Hematopoietic multipotent progenitor cell treated with erythropoietin and hydrocortisone succinate and interleukin-3 and kit ligand, for 6 days (in vitro differentiated cells): Measurements from ENCODE around the gene MARVELD3.

Experiments
- DNase-seq: peaks from one replicate; pipeline ENCODE4 v3.0.0-alpha.2; 2015

Gene MARVELD3

GRCh38 chr16:71623597-71623996 lies 2.4 kb upstream of the MARVELD3 start:
- no peak for DNase-seq

DNA sequence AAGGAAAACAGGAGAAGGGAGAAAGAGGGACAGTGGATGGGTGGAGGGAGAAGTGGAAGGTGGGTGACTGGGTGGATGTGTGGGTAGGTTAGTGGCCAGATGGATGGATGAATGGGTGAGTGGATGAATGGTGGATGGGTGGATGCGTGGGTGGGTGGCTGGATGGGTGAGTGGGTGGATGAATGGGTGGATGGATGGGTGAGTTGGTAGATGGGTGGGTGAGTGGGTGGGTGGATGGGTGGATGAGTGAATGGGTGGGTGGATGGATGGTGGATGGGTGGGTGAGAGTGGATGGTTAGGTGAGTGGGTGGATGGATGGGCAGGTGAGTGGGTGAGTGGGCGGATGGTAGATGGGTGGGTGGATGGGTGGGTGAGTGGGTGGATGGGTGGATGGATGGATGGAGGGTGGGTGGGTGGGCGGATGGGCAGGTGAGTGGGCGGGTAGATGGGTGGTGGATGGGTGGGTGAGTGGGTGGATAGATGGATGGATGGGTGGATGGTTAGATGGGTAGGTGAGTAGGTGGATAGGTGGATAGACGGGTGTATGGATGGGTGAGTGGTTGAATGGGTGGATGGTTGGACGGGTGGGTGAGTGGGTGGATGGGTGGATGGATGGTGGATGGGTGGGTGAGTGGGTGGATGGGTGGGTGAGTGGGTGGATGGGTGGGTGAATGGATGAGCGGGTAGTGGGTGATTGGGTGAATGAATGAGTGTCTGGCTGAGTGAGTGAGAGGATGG lies 702 bp upstream of the MARVELD3 start:
- DNase-seq = no peak

GRCh38 chr16:71626858-71627213 lies 852 bp downstream of the MARVELD3 start:
- DNase-seq = no peak

DNA sequence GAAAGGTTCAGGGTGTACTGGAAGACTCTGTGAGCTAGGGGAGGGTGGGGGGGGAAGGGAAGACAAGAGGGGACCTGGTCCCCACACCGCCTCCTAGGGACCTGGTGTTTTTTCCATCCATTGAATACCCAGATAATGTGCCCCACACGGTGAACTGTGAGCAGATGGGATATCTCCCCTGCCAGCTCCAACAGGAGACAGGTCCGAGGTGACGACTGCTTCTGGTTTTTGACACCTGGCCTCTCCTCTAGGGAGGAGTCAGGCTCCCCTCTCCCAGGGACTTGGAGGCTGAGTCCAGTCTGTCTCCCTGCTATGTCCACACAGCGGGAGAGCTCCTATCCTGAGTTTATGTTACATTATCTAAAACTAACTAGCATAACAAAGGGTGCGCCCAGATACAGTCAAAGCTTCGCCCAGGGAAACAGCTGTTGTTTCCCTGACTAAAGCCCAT lies 1.8 kb downstream of the MARVELD3 start:
- DNase-seq = no peak

- DNase-seq = no peak
Measured at GRCh38 chr16:71628810-71629209, 2.8 kb downstream of the MARVELD3 start.

GRCh38 chr16:71629278-71630016 lies 3.5 kb downstream of the MARVELD3 start:
- no peak for DNase-seq

DNA sequence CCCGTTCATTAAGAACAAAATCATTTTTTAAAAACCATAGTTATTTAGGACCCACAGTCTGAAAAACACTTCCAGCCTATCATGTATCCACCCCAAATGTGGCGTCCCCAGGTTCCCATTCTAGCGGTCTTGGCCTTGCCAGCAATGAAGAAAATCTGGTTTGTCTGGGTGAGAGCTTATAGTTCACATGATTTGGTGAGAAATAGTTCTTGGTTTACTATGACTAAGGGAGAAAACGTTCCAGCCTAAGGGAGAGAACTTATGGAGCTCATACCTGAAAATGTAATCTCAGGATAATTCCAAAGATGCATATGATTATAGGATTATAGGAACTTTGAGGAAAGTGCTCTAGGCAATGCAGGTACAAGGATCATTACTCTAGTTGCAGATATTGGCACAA lies 4.8 kb downstream of the MARVELD3 start:
- no peak for DNase-seq

DNA sequence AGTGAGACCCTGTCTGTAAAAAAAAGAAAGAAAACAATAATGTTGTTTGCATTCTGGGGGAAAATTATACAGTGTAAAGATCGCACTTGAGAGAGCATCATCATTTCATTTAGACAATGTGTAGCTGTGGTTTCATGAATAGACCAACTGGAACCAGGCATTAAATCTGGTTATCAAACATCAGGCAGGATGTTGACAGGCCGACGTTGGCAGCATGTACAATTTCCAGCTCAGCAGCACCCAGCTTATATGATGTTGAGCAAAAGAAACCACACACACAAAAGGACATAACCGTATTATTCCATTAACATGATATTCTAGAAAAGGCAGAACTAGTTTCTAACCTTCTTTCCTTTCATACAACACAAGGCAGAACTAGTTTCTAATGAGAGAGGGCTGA lies 5.8 kb downstream of the MARVELD3 start:
- DNase-seq = no peak

DNA sequence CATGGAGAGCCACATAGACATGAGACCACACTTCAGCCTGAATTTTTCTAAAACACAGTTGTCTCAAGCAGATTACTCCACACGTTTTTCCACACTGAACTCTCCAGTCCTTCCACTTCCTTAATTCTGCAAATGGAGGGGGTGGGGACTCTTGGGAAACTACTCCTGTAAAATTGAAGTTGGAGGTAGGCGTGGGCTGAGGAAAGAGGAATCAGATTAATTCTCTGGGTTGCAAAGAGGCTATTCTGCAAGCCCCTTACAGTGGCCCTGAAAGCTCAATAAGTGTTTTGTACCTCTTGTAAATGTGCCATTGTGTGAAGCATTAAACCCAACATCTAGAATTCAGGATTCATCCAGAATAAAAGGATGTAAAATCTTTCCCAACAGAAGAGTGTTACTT lies 9.6 kb downstream of the MARVELD3 start:
- no peak for DNase-seq

DNA sequence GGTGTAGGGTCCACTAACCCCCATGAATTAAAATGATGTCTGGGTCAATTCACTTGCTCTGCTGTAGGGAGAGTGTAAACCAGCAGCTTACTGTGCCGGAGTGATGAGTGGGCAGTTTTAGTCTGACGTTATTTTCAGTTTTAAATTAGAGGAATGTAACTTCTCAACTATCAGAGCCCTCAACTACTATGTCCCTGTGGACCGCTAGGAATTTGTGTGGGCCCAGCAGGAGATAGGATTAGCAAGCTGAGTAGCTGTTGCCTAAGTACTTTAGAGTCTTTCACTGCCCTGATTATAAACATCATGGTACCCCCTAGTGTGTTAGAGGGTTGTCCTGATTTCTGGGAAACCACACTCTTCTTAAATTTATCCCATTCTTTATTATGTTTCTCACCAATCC lies 11.4 kb downstream of the MARVELD3 start:
- DNase-seq = no peak

DNA sequence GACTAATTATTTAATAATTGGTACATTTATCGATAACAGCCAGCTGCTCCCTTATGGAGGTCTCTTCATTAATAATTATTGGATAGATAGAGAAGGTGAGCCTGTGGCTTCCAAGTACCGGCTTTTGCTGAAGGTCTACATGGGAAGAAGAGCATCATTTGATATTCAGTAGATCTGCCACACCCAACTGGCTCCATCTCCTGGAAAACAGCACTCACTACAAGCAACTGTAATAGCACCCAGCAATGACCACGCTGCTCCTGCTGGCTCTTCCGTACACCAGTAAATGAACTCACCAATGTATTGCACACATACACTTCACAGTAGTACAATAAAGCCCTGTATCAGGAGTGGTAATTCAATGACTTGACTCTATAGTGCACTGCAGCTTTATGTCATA lies 19.5 kb downstream of the MARVELD3 start:
- peak; percentile 63 for DNase-seq

DNA sequence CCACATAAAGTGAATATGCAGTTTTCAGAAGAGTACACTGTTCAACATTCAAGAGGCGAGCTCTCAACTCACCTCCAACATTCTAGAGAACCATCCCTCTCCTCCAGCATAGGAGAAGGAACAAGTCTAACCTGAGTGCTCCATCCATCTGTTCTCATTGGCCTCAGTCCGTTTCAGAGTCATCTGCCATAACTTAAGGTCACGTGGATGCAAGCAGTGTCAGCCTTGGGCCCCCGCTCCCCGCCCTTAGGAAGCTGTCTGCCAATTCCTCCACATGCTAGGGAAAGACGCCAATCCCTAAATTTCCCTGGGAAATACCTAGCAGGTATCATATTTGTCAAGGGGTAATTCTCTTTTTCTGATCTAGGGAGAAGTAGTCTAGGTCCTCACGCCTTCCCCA lies 21.4 kb downstream of the MARVELD3 start:
- DNase-seq = no peak

GRCh38 chr16:71648162-71648561 lies 22.2 kb downstream of the MARVELD3 start:
- no peak for DNase-seq

DNA sequence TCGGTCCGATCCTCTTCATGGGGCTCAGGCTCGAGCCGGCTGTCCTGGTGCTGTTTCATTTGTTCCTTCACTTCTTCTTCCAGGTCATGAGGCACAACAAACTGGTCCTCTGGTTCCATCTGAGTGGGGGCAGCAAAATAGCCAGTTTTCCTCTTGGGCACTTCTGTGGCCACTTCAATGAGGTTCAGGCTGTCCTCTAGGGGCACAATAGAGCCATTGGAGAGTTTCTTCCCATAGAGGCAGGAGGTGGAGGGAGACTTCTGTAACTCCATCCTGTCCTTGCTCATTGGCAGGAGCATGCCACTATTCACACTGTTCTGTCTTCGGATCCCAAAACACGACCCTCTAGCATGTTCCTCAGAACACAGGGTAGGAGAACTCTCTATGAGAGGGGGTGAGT lies 22.9 kb downstream of the MARVELD3 start:
- peak; percentile 32 for DNase-seq

DNA sequence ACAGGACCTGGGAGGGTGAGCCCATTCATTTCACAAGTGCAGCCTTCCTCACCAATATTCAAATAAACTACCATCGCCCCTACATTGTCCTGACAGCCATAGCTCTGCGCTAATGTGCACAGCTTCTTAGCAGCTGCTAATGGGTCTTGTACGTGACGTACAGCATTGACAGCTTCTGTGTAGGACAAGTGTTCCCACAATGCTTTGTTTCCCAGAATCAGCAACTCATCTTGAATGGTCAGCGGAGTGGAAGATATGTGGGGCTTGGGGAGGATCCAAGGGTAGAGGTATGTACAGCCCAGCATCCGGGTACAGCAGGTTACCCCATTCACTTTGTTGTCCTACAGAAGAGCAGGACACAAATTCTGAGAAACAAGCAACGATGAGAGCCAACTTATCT lies 23.7 kb downstream of the MARVELD3 start:
- DNase-seq = no peak

DNA sequence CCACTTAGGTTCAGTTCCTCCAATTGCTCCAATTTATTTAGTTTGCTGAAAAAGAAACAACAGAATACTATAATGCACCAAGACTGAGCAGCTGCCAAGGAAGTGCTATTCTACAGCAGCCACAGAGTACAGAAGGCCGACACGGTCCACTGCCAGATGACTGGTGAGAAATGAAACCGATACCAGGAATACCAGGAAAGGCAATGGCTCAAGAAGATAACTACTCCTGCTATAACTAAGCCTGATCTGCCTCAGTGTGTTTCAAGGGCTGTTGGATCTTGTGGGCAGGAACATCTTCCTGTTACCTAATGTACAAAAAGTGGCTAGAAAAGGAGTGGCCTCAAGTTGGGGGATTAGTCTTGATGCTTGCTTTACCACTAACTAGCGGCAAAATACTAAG lies 32.8 kb downstream of the MARVELD3 start:
- no peak for DNase-seq

DNA sequence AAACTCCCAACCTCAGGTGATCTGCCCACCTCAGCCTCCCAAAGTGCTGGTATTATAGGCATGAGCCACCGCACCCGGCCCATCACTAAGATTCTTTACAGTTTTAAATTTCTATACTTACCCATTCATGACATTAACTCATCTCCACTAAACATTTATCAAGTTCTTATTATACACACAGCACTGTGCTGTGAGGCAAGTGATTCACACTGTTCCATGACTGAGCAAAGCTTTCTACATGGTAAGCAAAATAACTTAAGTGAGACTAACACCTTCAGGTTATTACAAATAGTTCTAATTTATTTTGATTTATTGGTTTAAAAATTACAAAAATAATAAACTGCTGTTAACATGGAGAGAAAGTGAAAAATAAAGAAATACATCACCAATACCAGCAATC lies 33.5 kb downstream of the MARVELD3 start:
- DNase-seq = no peak

- no peak for DNase-seq
Measured at GRCh38 chr16:71666264-71666663, 40.3 kb downstream of the MARVELD3 start.

GRCh38 chr16:71666928-71667707 lies 41.1 kb downstream of the MARVELD3 start:
- DNase-seq = no peak

GRCh38 chr16:71669926-71670536 lies 44.0 kb downstream of the MARVELD3 start:
- DNase-seq = no peak

GRCh38 chr16:71670537-71670936 lies 44.6 kb downstream of the MARVELD3 start:
- DNase-seq = no peak

GRCh38 chr16:71671165-71671564 lies 45.2 kb downstream of the MARVELD3 start:
- DNase-seq = no peak

GRCh38 chr16:71672125-71672524 lies 46.1 kb downstream of the MARVELD3 start:
- DNase-seq = no peak
